GM12864 (cell line): Measurements from ENCODE around the gene EPS8.

Experiments
- DNase-seq: peaks from one replicate; pipeline ENCODE4 v3.0.0-alpha.2; 2011; ENCODE audit warnings: low read depth
- H3K4me3 ChIP-seq: 2 replicates; pipeline ENCODE4 v1.5.1; 2011; ENCODE audit warnings: mild to moderate bottlenecking, low read depth, low read length, control low read depth
- CTCF ChIP-seq: IDR thresholded peaks from 2 replicates; pipeline ENCODE4 v1.5.1; 2011; ENCODE audit warnings: low read depth, mild to moderate bottlenecking, moderate library complexity, low read length, control low read depth, inconsistent platforms; ENCODE audit errors: missing control alignments

Gene EPS8

GRCh38 chr12:15732341-15733061 lies 56.7 kb downstream of the EPS8 start:
- H3K4me3 ChIP-seq = no peak overlapping the region
- TF ChIP-seq CTCF = no peak
- DNase-seq = no peak

- H3K4me3 ChIP-seq = no peak overlapping the region
- no peak for TF ChIP-seq CTCF
- no peak for DNase-seq
These were observed 57.2 kb downstream of the EPS8 start for GRCh38 chr12:15731940-15732339.

GRCh38 chr12:15729097-15729496 lies 60.1 kb downstream of the EPS8 start:
- TF ChIP-seq CTCF = no peak
- H3K4me3 ChIP-seq = no peak overlapping the region
- DNase-seq = no peak

- no peak for DNase-seq
- no peak for TF ChIP-seq CTCF
These were observed 61.0 kb downstream of the EPS8 start for GRCh38 chr12:15728118-15728598.

GRCh38 chr12:15726878-15727150 lies 62.4 kb downstream of the EPS8 start:
- TF ChIP-seq CTCF = no peak
- no peak for DNase-seq
- H3K4me3 ChIP-seq = no peak overlapping the region

More at GRCh38 chr12:15728118-15728598, 61.0 kb downstream of the EPS8 start:
- H3K4me3 ChIP-seq = no peak overlapping the region

- no peak for TF ChIP-seq CTCF
- H3K4me3 ChIP-seq = no peak overlapping the region
- no peak for DNase-seq
These were observed 62.9 kb downstream of the EPS8 start for GRCh38 chr12:15726027-15726877.
